NCI-H2107 treated with DMSO at 0.1 percent for 48 hours (cell line): ENCODE measurements around the gene SF3A2.
"Not testable (repeated sequence)": the region's sequence is repeated elsewhere in the genome, so short reads cannot be mapped to it uniquely, and the experiment has no call there.

Source experiments
- DNase-seq: peaks from one replicate; lab custom pipeline; 2025; ENCODE audit not compliant: unreplicated experiment; lab: John Stamatoyannopoulos, UW

The SF3A2 gene

GRCh38 chr19:2273356-2274184 is 36.9 kb downstream of the SF3A2 start:
- peak; percentile 55 for DNase-seq

GRCh38 chr19:2274185-2274711 is 37.6 kb downstream of the SF3A2 start:
- DNase-seq = no peak

GRCh38 chr19:2274931-2275535 is 38.4 kb downstream of the SF3A2 start:
- DNase-seq = peak; percentile 40

DNA sequence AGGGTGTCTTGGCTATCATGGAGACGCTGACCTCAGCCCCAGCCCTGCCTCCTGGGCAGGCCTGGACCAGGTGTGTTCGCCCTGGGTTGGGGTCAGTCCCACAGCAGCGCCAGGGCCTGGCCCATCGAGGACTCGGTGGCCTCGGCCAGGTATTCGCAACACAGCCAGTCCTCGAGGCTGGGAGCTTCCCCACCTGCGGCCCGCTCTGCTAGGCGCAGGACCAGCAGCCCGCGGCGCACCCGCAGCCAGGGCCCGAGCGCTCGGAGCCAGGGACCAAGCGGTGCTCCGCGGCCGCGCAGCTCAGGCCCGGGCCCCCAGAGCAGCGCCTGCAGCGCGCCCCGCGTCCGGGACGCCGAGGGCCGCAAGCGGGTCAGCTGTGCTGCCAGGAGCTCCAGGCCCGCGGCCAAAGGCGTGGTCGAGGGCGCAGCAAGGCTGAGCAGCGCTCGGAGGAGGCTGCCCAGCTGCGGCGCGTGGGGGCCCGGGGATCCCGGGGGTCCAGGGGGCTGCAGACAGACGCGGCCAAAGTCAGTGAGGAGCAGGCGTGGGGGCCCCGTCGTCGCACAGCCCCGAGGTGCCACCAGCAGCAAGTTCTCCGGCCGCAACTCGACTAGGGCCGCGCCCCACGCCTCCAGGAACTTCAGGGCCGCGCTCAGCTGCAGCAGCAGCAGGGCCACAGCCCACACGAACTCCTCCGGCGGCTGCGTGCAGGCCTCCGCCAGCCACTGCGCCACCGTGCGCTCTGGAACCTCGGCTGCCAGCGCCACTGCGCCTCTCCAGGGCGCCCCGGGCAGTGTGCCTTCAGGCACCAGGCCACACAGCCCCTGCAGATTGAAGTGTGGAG is 39.2 kb downstream of the SF3A2 start:
- DNase-seq = no peak

DNA sequence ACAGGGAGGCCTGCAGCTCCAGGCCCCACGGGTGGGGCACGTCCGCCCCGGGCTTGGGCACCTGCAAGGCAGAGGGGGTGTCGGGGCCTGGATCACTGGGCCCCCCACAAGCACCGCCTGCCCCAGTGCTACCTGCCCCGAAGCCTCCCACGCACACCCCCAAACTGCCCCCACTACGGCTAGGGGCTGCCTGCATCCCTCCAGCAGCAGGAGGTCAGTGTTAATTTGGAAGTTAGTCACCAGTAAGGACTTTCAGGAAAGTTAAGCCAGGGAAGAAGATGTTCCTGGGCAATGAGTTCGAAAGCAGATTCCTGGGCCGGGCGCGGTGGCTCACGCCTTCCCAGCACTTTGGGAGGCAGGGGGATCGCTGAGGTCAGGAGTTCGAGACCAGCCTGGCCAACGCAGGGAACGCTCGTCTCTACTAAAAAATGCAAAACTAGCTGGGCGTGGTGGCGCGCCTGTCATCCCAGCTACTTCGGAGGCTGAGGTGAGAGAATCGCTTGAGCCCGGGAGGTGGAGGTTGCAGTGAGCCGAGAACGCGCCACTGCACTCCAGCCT is 39.9 kb downstream of the SF3A2 start:
- no peak for DNase-seq

DNA sequence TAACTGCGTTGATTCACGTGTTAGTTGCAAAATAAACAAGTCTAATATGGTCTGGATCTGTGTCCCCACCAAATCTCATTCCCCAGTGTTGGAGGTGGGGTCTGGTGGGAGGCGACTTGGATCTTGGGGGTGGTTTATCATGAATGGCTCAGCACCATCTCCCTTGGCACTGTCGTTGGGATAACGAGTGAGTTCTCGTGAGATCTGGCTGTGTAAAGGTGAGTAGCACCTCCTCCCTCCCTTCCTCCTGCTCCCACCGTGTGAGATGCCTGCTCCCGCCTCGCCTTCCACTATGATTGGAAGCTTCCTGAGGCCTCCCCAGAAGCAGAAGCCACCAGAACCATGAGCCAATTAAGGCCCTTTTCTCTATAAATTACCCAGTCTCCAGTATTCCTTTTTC is 40.5 kb downstream of the SF3A2 start:
- DNase-seq = no peak

DNA sequence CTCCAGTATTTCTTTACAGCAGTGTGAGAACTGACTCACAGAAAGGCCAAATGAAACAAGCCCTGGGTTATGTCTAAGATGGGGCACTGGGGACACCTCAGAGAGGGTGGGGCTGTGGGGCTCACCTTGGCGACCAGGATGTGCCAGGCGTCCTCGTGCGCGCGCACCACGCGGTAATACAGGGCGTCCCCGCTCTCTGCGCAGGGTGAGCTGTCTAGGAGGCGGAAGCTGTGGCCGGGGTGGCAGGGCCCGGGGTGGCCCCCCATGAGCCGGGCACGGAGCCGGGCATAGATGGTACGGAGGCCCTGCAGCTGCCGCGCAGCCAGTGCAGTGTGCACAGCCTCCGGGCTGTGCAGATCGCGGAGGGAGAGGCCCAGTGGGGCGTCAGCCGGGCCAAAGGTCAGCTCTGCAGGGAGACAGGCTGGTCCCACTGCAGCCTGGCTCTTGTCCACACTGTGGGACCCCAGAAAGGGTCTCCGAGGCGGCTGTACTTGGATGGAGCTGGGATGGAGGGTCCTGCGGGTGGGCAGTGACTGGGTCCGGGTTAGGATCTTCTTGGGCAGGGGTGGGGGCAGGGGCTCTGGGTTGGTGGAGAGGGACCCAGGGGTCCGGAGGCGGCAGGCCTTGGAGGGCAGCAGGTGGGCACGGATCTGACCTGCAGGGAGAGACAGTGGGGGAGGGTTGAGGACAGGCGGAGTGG is 42.0 kb downstream of the SF3A2 start:
- DNase-seq = no peak

GRCh38 chr19:2280633-2281264 is 44.1 kb downstream of the SF3A2 start:
- no peak for DNase-seq

- DNase-seq = not testable (repeated sequence)
Measured at GRCh38 chr19:2281265-2282061, 44.8 kb downstream of the SF3A2 start.

- no peak for DNase-seq
Measured at GRCh38 chr19:2282062-2282861, 45.6 kb downstream of the SF3A2 start, which contains the start of gene PEAK3. Gene PEAK3, minus strand, starts transcription at chr19:2282175. Its CDS starts 1,244 bp downstream, at chr19:2280931.

DNA sequence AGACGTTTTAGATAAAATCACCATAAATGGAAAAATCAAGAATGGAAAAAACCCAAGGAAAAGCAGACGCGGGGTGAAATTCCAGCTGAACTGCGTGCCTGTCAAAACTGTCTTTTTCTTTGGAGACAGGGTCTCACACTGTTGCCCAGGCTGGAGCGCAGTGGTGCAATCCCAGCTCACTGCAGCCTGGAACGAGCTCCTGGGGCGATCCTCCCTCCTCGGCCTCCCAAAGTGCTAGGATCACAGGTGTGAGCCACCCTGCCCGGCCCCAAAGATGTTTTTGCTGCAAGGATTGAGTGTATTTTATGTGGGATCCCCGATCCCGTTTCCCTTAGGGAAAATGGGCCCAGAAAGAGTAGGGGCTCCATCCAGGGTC is 46.2 kb downstream of the SF3A2 start:
- DNase-seq = no peak

GRCh38 chr19:2283835-2284507 is 47.3 kb downstream of the SF3A2 start:
- no peak for DNase-seq

DNA sequence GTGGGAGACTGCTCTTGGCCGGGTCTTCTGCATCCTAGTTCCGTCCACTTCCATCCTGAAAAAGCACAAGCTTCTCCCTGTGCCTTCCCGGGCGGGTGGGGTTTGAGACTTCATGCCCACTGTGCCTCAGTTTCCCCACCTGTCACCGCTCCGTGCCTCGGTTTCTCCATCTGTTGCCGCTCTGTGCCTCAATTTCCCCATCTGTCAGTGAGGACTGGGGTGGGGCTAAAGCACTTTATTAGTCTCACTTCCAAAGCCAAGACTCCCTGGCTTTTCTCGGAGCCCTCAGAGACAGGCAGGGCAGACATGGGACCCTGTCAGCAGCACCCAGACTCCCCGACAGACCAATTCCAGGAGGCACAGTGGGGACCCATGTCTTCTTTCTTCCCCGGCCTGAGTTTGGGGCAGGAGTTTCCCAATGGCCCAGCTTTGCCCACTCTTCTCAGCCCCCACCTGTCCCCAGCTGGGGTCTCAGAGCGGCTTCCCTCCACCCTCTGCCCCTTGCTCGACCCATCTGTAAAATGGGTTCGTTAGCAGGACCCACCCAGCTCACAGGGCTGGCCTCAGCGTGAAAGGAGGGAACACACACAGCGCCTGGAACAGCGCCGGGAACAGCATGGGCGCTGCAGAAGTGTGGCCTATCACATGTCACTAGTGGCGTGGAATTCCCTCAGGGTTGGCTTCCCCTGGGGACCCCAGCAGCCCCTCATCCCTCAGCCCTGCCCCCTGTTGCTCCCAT is 49.9 kb downstream of the SF3A2 start:
- DNase-seq = no peak

DNA sequence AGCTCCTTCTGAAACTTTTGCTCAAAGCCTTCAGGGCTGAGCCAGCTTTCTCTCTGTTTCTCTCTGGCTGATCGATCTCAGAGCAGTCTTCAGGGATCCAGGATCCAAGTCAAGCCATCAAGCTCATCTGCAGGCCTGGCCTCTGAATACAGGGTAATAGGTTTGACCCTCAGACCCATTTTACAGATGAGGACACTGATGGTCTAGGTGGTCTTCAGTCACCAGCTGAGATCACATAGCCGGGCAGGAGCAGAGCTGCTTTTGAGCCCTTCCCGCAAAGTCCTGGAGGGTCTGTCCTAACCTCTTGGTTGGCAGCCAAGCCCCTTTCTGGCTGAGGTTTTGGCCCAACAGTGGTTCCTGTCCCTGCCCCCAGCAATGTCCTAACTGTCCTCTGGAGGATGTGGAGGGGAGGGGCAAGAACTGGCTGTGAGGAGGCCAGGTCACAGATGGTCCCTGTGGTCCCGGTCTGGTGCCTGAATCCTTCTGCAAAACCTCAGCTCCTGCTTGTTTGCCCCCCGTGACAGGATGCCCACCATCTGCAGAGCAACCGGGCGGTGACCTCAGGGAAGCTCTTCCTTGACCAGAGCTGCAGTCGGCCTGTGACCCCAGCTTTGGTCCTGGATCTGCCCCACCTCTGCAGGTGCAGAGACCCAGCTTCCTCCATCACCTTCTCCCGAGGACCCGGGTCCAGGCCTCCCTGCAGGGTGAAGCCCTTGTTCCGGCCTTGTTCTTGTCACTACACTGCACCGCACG is 51.1 kb downstream of the SF3A2 start:
- DNase-seq = no peak

GRCh38 chr19:2288338-2288817 is 51.8 kb downstream of the SF3A2 start:
- peak; percentile 17 for DNase-seq
